ENCODE measurements around the gene APOBEC3G.
"Not testable (repeated sequence)": the region's sequence is repeated elsewhere in the genome, so short reads cannot be mapped to it uniquely, and the experiment has no call there.

Gene APOBEC3G

GRCh38 chr22:39039306-39040126 lies 37.6 kb upstream of the APOBEC3G start:
- TF ChIP-seq, protein P1, sequence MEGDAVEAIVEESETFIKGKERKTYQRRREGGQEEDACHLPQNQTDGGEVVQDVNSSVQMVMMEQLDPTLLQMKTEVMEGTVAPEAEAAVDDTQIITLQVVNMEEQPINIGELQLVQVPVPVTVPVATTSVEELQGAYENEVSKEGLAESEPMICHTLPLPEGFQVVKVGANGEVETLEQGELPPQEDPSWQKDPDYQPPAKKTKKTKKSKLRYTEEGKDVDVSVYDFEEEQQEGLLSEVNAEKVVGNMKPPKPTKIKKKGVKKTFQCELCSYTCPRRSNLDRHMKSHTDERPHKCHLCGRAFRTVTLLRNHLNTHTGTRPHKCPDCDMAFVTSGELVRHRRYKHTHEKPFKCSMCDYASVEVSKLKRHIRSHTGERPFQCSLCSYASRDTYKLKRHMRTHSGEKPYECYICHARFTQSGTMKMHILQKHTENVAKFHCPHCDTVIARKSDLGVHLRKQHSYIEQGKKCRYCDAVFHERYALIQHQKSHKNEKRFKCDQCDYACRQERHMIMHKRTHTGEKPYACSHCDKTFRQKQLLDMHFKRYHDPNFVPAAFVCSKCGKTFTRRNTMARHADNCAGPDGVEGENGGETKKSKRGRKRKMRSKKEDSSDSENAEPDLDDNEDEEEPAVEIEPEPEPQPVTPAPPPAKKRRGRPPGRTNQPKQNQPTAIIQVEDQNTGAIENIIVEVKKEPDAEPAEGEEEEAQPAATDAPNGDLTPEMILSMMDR (IDR thresholded peaks at IDR 0.05; ENCODE audit: low read depth, low read length): no peak
- TF ChIP-seq MYC (IDR thresholded peaks at IDR 0.05; ENCODE audit: low read depth, low read length): no peak
- no peak for TF ChIP-seq MAX (IDR thresholded peaks at IDR 0.05; ENCODE audit: low read depth, low read length)
- TF ChIP-seq POLR2A (IDR thresholded peaks at IDR 0.05; ENCODE audit: extremely low read depth, insufficient read length): no peak
- no peak overlapping the region for H3K4me3 ChIP-seq (ENCODE audit: low read depth, low read length)
- DNase-seq (ENCODE audit: low read depth): no peak

DNA sequence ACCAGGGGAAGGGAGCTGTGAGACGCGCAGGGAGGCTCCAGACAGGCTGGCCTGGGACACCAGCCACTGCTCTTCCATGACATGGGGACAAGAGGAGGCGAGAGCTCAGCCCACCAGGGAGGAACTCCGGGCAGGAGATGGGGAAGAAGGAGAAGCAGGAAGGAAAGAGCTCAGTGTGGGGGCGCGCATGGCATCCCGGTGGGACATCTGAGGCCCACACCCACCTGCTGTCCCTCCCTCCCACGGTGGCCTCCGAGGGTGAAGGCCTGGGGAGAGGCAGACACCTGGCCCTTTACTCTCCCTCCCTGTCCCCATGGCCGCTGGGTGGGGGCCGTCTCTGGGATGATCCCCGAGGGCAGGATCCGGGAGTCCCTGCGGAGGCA lies 36.9 kb upstream of the APOBEC3G start:
- DNase-seq (ENCODE audit: low read depth); H3K4me3 ChIP-seq (ENCODE audit: low read depth, low read length): not testable (repeated sequence)

DNA sequence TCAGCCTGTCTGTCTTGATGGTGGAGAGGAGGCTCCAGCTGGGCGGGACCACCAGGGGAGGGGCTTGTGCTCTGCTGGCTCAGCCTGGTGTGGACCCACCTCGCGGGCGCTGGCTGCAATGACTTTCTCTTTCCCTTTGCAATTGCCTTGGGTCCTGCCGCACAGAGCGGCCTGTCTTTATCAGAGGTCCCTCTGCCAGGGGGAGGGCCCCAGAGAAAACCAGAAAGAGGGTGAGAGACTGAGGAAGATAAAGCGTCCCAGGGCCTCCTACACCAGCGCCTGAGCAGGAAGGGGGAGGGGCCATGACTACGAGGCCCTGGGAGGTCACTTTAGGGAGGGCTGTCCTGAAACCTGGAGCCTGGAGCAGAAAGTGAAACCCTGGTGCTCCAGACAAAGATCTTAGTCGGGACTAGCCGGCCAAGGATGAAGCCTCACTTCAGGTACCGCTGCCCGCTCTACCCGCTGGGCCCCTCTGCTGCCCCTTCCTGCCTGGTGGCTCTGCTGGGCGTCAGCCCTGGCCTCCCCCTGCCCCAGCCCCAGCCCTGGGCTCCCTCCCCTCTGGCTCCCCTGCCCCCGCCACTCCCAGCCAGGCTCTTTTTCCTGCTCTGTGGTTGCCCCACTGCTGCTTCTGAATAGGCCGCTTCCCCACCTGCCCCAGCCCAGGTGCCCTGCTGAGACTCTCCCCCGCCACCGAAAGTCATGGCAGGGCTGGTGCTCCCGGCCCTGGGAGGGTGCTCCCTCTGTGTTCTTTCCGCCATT lies 36.4 kb upstream of the APOBEC3G start, which contains the start of gene APOBEC3F:
TSS of gene APOBEC3F (plus strand) at position 327 of the 759 bp plus-strand sequence. CDS start at position 424, 97 bp downstream.
- H3K4me3 ChIP-seq (ENCODE audit: low read depth, low read length): peak within 1 kb of the TSS; percentile 65
- DNase-seq (ENCODE audit: low read depth): peak; percentile 59

- DNase-seq (ENCODE audit: low read depth): no peak
- TF ChIP-seq, protein P1 (IDR thresholded peaks at IDR 0.05; ENCODE audit: low read depth, low read length): no peak
- TF ChIP-seq MAX (IDR thresholded peaks at IDR 0.05; ENCODE audit: low read depth, low read length): no peak
- TF ChIP-seq POLR2A (IDR thresholded peaks at IDR 0.05; ENCODE audit: extremely low read depth, insufficient read length): no peak
- TF ChIP-seq MYC (IDR thresholded peaks at IDR 0.05; ENCODE audit: low read depth, low read length): no peak
- no peak overlapping the region for H3K4me3 ChIP-seq (ENCODE audit: low read depth, low read length)
Measured at GRCh38 chr22:39041908-39042307, 35.2 kb upstream of the APOBEC3G start.

DNA sequence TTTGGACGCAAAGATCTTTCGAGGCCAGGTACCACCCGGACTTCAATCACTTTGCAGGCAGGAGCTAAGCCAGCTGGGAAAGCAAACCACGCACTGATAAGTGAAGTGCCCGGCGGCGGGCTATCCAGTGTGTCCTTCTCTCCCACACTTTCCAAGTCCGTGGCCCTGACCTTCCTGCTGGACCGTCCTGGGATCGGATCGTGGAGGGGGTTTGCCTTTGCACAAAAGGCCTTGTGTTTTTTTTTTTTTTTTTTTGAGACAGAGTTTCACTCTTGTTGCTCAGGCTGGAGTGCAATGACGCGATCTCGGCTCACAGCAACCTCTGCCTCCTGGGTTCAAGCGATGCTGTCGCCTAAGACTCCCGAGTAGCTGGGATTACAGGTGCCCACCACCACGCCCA lies 34.0 kb upstream of the APOBEC3G start:
- H3K4me3 ChIP-seq (ENCODE audit: low read depth, low read length): not testable (repeated sequence)

GRCh38 chr22:39045136-39045535 lies 31.9 kb upstream of the APOBEC3G start:
- not testable (repeated sequence) for DNase-seq (ENCODE audit: low read depth); H3K4me3 ChIP-seq (ENCODE audit: low read depth, low read length)

More for the DNA sequence above, 34.0 kb upstream of the APOBEC3G start:
- not testable (repeated sequence) for DNase-seq (ENCODE audit: low read depth)

DNA sequence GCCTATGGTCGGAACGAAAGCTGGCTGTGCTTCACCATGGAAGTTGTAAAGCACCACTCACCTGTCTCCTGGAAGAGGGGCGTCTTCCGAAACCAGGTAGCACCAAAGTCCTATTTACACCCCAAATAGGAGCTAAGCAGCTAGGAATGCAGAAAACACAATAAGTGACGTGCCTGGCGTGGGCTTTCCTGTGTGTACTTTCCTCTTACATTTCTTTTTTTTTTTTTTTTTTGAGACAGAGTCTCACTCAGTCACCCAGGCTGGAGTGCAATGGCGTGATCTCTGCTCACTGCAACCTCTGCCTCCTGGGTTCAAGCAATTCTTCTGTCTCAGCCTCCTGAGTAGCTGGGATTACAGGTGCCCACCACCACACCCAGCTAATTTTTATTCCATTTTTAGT lies 27.6 kb upstream of the APOBEC3G start:
- H3K4me3 ChIP-seq (ENCODE audit: low read depth, low read length); DNase-seq (ENCODE audit: low read depth): not testable (repeated sequence)

DNA sequence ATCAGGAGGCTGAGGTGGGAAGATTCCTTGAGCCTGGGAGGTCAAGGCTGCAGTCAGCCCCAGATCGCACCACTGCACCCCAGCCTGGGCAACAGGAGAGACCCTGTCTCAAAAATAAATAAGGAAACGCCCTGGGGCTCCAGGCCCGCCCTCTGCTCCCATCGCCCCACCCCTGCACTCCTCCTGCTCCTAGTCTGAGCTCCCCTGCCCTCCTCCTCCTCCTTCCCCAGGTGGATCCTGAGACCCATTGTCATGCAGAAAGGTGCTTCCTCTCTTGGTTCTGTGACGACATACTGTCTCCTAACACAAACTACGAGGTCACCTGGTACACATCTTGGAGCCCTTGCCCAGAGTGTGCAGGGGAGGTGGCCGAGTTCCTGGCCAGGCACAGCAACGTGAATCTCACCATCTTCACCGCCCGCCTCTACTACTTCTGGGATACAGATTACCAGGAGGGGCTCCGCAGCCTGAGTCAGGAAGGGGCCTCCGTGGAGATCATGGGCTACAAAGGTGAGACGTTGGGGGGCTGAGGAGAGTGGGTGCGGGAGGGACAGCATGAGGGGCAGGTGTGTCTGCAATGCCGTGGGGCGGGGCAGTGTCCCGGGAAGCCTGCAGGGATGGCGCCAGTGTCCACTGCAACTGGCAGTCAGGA lies 25.1 kb upstream of the APOBEC3G start:
- not testable (repeated sequence) for DNase-seq (ENCODE audit: low read depth); H3K4me3 ChIP-seq (ENCODE audit: low read depth, low read length)

DNA sequence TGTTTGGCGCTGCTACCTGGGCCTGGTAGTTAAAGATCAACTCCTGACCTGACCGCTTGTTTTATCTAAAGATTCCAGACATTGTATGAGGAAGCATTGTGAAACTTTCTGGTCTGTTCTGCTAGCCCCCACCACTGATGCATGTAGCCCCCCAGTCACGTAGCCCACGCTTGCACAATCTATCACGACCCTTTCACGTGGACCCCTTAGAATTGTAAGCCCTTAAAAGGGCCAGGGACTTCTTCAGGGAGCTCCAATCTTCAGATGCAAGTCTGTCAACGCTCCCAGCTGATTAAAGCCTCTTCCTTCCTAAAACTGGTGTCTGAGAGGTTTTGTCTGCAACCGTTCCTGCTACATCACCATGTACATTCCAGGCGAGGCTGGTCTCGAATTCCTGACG lies 21.4 kb upstream of the APOBEC3G start:
- no peak for DNase-seq (ENCODE audit: low read depth)
- H3K4me3 ChIP-seq (ENCODE audit: low read depth, low read length): no peak overlapping the region
- TF ChIP-seq MAX (IDR thresholded peaks at IDR 0.05; ENCODE audit: low read depth, low read length) (no peak), MYC (IDR thresholded peaks at IDR 0.05; ENCODE audit: low read depth, low read length) (no peak), POLR2A (IDR thresholded peaks at IDR 0.05; ENCODE audit: extremely low read depth, insufficient read length) (no peak)
- TF ChIP-seq, protein P1 (IDR thresholded peaks at IDR 0.05; ENCODE audit: low read depth, low read length): no peak

GRCh38 chr22:39061290-39061689 lies 15.8 kb upstream of the APOBEC3G start:
- not testable (repeated sequence) for DNase-seq (ENCODE audit: low read depth); H3K4me3 ChIP-seq (ENCODE audit: low read depth, low read length)

DNA sequence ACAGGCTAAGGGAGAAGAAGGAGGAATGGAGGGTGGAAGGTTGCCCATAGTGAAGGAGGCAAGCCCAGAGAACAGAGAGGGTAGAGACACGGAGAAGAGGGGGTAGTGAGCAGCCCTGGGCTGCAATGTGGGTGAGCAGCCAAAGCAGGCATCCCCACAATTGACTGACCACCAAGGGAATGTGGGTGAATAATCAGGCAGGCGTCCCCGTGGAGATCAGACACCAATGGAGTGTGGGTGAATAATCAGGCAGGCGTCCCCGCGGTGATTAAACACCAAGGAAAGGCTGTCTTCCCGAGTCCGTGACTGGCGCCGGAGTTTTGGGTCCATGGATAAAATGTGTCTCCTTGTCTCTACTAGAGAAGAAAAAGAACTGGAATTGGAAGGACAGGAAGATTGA lies 15.1 kb upstream of the APOBEC3G start:
- not testable (repeated sequence) for DNase-seq (ENCODE audit: low read depth); H3K4me3 ChIP-seq (ENCODE audit: low read depth, low read length)

DNA sequence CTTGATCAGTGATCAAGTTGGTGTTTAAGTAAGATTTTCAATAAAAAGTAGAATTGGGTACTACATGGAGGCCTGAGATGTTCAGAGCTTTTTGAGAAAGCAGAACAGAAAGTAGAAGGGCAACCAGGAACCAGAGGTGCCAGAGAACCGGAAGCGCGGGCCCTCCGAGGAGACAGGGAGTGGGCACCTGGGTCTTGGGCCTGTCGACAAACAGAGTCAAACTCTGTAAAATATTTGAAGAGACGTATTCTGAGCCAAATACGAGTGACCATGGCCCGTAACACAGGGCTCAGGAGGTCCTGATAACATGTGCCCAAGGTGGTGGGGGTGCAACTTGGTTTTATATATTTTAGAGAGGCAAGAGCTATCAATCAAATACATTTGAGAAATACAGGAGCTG lies 13.2 kb upstream of the APOBEC3G start:
- DNase-seq (ENCODE audit: low read depth); H3K4me3 ChIP-seq (ENCODE audit: low read depth, low read length): not testable (repeated sequence)

All from NB4 (cell line).